HEK293 (cell line): ENCODE measurements around the gene SCN4A.

Experiments
- CTCF ChIA-PET: fragments of 350-600 bp; formaldehyde crosslinking; extraction: SDS; loops from one replicate; lab custom pipeline; 2021; ENCODE audit warnings: antibody characterized with exemption; lab: Yijun Ruan, JAX
- POLR2A ChIA-PET: fragments of 300-600 bp; formaldehyde crosslinking; extraction: SDS; loops from one replicate; lab custom pipeline; 2020; ENCODE audit warnings: antibody characterized with exemption, inconsistent platforms; lab: Yijun Ruan, JAX
- H3K27ac ChIP-seq: fragments of 200-500 bp; sonication (Bioruptor generic); 2 replicates; pipeline ENCODE4 v1.5.1; 2014; ENCODE audit warnings: low read depth, low read length, control low read depth, inconsistent platforms; ENCODE audit errors: extremely low read depth
- H3K36me3 ChIP-seq, 2 experiments: fragments of 200-500 bp in 1 of 2; sonication (Bioruptor generic) in 1 of 2; 1 replicate in 1 of 2; 2 replicates in 1 of 2; pipeline ENCODE4 v1.5.1; 2014 to 2017; ENCODE audit warnings: inconsistent platforms in 2 of 2, low read length in 2 of 2; ENCODE audit not compliant: control insufficient read depth in 2 of 2, insufficient read depth in 1 of 2
- H3K4me1 ChIP-seq: fragments of 200-500 bp; sonication (Bioruptor generic); 2 replicates; pipeline ENCODE4 v1.5.1; 2014; ENCODE audit warnings: mild to moderate bottlenecking, low read length, inconsistent platforms; ENCODE audit not compliant: control insufficient read depth, insufficient read depth
- H3K4me3 ChIP-seq: 2 replicates; pipeline ENCODE4 v1.5.1; 2011; ENCODE audit warnings: low read depth, mild to moderate bottlenecking, control low read depth, low read length, moderate library complexity
- H3K9me3 ChIP-seq: fragments of 200-500 bp; sonication (Bioruptor generic); 2 replicates; pipeline ENCODE4 v1.5.1; 2014; ENCODE audit warnings: low read depth, low read length, inconsistent platforms; ENCODE audit not compliant: control insufficient read depth, insufficient read depth
- BCL11B ChIP-seq: fragments of 450-650 bp; formaldehyde crosslinking; IDR thresholded peaks from 2 replicates; pipeline ENCODE4 v1.5.1; 2016; ENCODE audit warnings: low read depth, missing biosample characterization, missing genetic modification characterization
- GLI4 ChIP-seq: fragments of 450-650 bp; formaldehyde crosslinking; IDR thresholded peaks from 2 replicates; pipeline ENCODE4 v1.5.1; 2016; ENCODE audit warnings: missing biosample characterization, missing genetic modification characterization
- HOXD13 ChIP-seq: sonication (generic); formaldehyde crosslinking; IDR thresholded peaks from 2 replicates; pipeline ENCODE4 v1.8.0; 2022; ENCODE audit warnings: missing genetic modification reagents, borderline replicate concordance
- KLF1 ChIP-seq: fragments of 450-650 bp; formaldehyde crosslinking; IDR thresholded peaks from 2 replicates; pipeline ENCODE4 v1.5.1; 2016; ENCODE audit warnings: missing biosample characterization, missing genetic modification characterization
- KLF10 ChIP-seq: fragments of 450-650 bp; IDR thresholded peaks from 2 replicates; pipeline ENCODE4 v1.5.1; 2018; ENCODE audit warnings: missing biosample characterization, mild to moderate bottlenecking, missing genetic modification characterization
- KLF7 ChIP-seq: fragments of 450-650 bp; formaldehyde crosslinking; IDR thresholded peaks from 2 replicates; pipeline ENCODE4 v1.5.1; 2016; ENCODE audit warnings: missing biosample characterization, missing genetic modification characterization, borderline replicate concordance
- MYNN ChIP-seq: fragments of 450-650 bp; formaldehyde crosslinking; IDR thresholded peaks from 2 replicates; pipeline ENCODE4 v1.5.1; 2016; ENCODE audit warnings: missing biosample characterization, missing genetic modification characterization, borderline replicate concordance
- PBX3 ChIP-seq: sonication (generic); formaldehyde crosslinking; IDR thresholded peaks from 2 replicates; pipeline ENCODE4 v1.8.1; 2022; ENCODE audit warnings: mild to moderate bottlenecking, moderate library complexity, missing genetic modification reagents
- ZBTB17 ChIP-seq: fragments of 450-650 bp; formaldehyde crosslinking; IDR thresholded peaks from 2 replicates; pipeline ENCODE4 v1.5.1; 2016; ENCODE audit warnings: missing biosample characterization, missing genetic modification characterization
- ZNF140 ChIP-seq: fragments of 450-650 bp; formaldehyde crosslinking; IDR thresholded peaks from 2 replicates; pipeline ENCODE4 v1.5.1; 2016; ENCODE audit warnings: missing biosample characterization, missing genetic modification characterization
- ZNF169 ChIP-seq: fragments of 450-650 bp; formaldehyde crosslinking; IDR thresholded peaks from 2 replicates; pipeline ENCODE4 v1.5.1; 2016; ENCODE audit warnings: missing biosample characterization, missing genetic modification characterization
- ZNF394 ChIP-seq: fragments of 450-650 bp; formaldehyde crosslinking; IDR thresholded peaks from 2 replicates; pipeline ENCODE4 v1.5.1; 2016; ENCODE audit warnings: missing biosample characterization, missing genetic modification characterization, mild to moderate bottlenecking, moderate library complexity, borderline replicate concordance
- ZNF501 ChIP-seq: fragments of 450-650 bp; formaldehyde crosslinking; IDR thresholded peaks from 2 replicates; pipeline ENCODE4 v1.5.1; 2016; ENCODE audit warnings: missing biosample characterization, missing genetic modification characterization
- ZNF510 ChIP-seq: fragments of 450-650 bp; formaldehyde crosslinking; IDR thresholded peaks from 2 replicates; pipeline ENCODE4 v1.5.1; 2018; ENCODE audit warnings: mild to moderate bottlenecking, missing genetic modification characterization, missing biosample characterization; ENCODE audit not compliant: insufficient replicate concordance
- ZNF544 ChIP-seq: fragments of 450-650 bp; formaldehyde crosslinking; IDR thresholded peaks from 2 replicates; pipeline ENCODE4 v1.5.0; 2017; ENCODE audit warnings: missing biosample characterization, missing genetic modification characterization
- ZNF600 ChIP-seq: fragments of 450-650 bp; formaldehyde crosslinking; IDR thresholded peaks from 2 replicates; pipeline ENCODE4 v1.5.1; 2016; ENCODE audit warnings: missing biosample characterization, missing genetic modification characterization
- ZNF610 ChIP-seq: fragments of 450-650 bp; formaldehyde crosslinking; IDR thresholded peaks from 2 replicates; pipeline ENCODE4 v1.5.1; 2016; ENCODE audit warnings: missing biosample characterization, missing genetic modification characterization, borderline replicate concordance
- ZNF623 ChIP-seq: fragments of 450-650 bp; formaldehyde crosslinking; IDR thresholded peaks from 2 replicates; pipeline ENCODE4 v1.5.1; 2016; ENCODE audit warnings: missing biosample characterization, missing genetic modification characterization
- ZNF791 ChIP-seq: fragments of 450-650 bp; formaldehyde crosslinking; IDR thresholded peaks from 2 replicates; pipeline ENCODE4 v1.5.1; 2016; ENCODE audit warnings: missing biosample characterization, missing genetic modification characterization
- TF ChIP-seq, protein P1 (sequence below): fragments of 450-650 bp; formaldehyde crosslinking; IDR thresholded peaks from 2 replicates; pipeline ENCODE4 v1.5.1; 2016; ENCODE audit warnings: missing biosample characterization, missing genetic modification characterization
- TF ChIP-seq, protein P2 (sequence below): fragments of 450-650 bp; formaldehyde crosslinking; IDR thresholded peaks from 2 replicates; pipeline ENCODE4 v1.5.1; 2016; ENCODE audit warnings: missing biosample characterization, missing genetic modification characterization
- TF ChIP-seq, protein P3 (sequence below): fragments of 450-650 bp; formaldehyde crosslinking; IDR thresholded peaks from 2 replicates; pipeline ENCODE4 v1.5.1; 2016; ENCODE audit warnings: missing biosample characterization, missing genetic modification characterization
- TF ChIP-seq, protein P4 (sequence below): fragments of 450-650 bp; formaldehyde crosslinking; IDR thresholded peaks from 2 replicates; pipeline ENCODE4 v1.5.1; 2017; ENCODE audit warnings: missing biosample characterization, missing genetic modification characterization

The SCN4A gene

DNA sequence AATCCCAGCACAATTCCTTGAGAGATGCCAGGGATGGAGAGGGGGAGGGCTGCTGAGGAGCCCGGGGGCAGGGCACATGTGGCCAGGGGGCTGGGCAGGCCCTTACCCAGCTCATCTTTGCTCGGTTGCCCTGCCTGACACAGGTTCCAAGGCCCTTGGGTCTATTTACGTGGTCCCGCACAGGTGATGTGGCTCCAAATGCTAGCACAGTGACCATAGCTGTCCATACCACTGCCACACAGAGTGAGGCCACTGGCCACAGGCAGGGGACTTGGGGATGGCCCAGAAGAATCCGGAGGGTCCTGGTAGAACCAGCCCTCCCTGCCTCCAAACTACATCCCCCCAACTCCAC lies 15.4 kb upstream of the SCN4A start (continued):
- TF ChIP-seq KLF7 (tag by site-specific recombination) (no peak), ZNF544 (tag by site-specific recombination) (no peak), ZNF600 (tag by site-specific recombination) (no peak)

GRCh38 chr17:63987221-63988126 lies 14.8 kb upstream of the SCN4A start:
- POLR2A ChIA-PET = no interaction called here
- Histone ChIP-seq H3K9me3 (no peaks in the 10 kb centered on the region), H3K36me3 (no peaks in the 10 kb centered on the region), H3K4me1 (no peaks in the 10 kb centered on the region), H3K27ac (no peak overlapping the region), H3K4me3 (no peak overlapping the region)
- CTCF ChIA-PET = interaction anchor here (0.6 to 1.4 kb wide), 4 partner anchors 41 to 94 kb away, joined by 3 to 5 read pairs (median 3); no protein-coding TSS in a partner anchor
- no peak for TF ChIP-seq ZNF140 (tag by site-specific recombination)
- no peak for TF ChIP-seq BCL11B
- no peak for TF ChIP-seq ZNF394
- TF ChIP-seq, protein P1, sequence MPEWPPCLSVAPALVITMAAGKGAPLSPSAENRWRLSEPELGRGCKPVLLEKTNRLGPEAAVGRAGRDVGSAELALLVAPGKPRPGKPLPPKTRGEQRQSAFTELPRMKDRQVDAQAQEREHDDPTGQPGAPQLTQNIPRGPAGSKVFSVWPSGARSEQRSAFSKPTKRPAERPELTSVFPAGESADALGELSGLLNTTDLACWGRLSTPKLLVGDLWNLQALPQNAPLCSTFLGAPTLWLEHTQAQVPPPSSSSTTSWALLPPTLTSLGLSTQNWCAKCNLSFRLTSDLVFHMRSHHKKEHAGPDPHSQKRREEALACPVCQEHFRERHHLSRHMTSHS = no peak
- TF ChIP-seq ZNF501 (tag by site-specific recombination) = no peak
- TF ChIP-seq ZNF791 (tag by site-specific recombination) = no peak
- TF ChIP-seq ZBTB17 = no peak
- no peak for TF ChIP-seq MYNN
- no peak for TF ChIP-seq HOXD13 (CRISPR knock-in tag)
- no peak for TF ChIP-seq ZNF623 (tag by site-specific recombination)
- TF ChIP-seq KLF1 (tag by site-specific recombination) = no peak
- TF ChIP-seq, protein P2, sequence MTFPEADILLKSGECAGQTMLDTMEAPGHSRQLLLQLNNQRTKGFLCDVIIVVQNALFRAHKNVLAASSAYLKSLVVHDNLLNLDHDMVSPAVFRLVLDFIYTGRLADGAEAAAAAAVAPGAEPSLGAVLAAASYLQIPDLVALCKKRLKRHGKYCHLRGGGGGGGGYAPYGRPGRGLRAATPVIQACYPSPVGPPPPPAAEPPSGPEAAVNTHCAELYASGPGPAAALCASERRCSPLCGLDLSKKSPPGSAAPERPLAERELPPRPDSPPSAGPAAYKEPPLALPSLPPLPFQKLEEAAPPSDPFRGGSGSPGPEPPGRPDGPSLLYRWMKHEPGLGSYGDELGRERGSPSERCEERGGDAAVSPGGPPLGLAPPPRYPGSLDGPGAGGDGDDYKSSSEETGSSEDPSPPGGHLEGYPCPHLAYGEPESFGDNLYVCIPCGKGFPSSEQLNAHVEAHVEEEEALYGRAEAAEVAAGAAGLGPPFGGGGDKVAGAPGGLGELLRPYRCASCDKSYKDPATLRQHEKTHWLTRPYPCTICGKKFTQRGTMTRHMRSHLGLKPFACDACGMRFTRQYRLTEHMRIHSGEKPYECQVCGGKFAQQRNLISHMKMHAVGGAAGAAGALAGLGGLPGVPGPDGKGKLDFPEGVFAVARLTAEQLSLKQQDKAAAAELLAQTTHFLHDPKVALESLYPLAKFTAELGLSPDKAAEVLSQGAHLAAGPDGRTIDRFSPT = no peak
- no peak for TF ChIP-seq ZNF510
- TF ChIP-seq ZNF610 (tag by site-specific recombination) = no peak
- TF ChIP-seq KLF10 (tag by site-specific recombination) = no peak
- TF ChIP-seq, protein P3, sequence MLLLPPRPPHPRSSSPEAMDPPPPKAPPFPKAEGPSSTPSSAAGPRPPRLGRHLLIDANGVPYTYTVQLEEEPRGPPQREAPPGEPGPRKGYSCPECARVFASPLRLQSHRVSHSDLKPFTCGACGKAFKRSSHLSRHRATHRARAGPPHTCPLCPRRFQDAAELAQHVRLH = no peak
- TF ChIP-seq PBX3 (CRISPR knock-in tag) = no peak

GRCh38 chr17:63986821-63987220 lies 14.1 kb upstream of the SCN4A start:
- POLR2A ChIA-PET = no interaction called here
- CTCF ChIA-PET = interaction anchor here (0.7 to 1.4 kb wide), 3 partner anchors 67 to 94 kb away, joined by 3 to 5 read pairs (median 3); no protein-coding TSS in a partner anchor
- Histone ChIP-seq H3K9me3 (no peaks in the 10 kb centered on the region), H3K36me3 (no peaks in the 10 kb centered on the region), H3K4me3 (no peak overlapping the region), H3K27ac (no peak overlapping the region), H3K4me1 (no peaks in the 10 kb centered on the region)
- TF ChIP-seq ZNF169 = no peak
- no peak for TF ChIP-seq GLI4 (tag by site-specific recombination)
- TF ChIP-seq, protein P4, sequence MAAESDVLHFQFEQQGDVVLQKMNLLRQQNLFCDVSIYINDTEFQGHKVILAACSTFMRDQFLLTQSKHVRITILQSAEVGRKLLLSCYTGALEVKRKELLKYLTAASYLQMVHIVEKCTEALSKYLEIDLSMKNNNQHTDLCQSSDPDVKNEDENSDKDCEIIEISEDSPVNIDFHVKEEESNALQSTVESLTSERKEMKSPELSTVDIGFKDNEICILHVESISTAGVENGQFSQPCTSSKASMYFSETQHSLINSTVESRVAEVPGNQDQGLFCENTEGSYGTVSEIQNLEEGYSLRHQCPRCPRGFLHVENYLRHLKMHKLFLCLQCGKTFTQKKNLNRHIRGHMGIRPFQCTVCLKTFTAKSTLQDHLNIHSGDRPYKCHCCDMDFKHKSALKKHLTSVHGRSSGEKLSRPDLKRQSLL (tag by site-specific recombination) = no peak
- TF ChIP-seq, protein P3 = no peak
